ENCODE results near the gene SZT2.

Gene SZT2

DNA sequence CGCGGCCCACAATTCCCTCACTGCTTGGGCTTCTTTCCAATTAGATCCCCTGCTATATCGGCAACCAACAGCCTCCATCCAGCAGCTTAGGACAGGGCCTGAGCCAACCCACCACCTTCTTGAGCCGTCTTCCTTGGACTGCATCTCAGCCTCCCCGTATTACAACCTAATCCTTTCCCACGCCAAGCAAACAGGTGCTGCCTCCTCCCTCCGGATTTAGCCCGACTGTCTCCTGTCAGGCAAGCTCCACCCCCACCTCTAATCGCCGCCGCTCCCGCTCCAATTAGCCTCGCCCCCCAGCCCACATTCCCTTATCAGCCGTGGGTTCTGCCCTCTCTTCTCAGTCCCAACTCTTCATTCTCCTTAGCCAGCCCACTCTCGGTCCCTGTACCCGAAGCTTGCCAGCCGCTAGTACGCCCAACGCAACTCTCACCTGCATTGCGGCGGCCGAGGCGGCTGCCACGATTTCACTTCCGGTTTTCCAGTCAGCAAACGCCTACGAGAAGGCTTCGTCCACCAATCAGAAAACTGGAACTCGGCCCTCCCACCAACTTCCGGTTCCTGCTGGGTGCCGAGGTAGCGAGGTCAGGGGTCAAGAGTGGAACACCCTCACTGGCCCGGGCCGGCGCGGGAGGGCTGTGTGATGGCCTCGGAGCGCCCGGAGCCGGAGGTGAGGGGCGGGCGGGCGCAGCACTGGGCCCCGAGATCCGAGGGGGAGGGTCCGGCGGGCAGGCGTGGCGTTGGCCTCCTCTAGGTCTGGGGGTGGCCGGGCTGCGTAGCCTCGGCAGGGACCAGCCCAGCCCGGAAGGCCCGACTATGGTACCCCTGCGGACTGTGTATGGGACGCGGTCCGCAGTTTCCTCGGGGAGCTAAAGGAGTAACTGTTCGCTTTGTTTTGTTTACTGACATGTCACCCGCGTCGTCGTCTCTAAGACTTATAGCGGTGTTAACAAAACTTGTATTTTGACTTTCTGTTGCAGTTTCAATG lies at the start of gene SZT2, which contains the start of gene MED8:
Gene SZT2 (plus strand): TSS at position 574 of the 988 bp plus-strand sequence. CDS start 70 bp downstream, at position 644.
Gene MED8 (minus strand): TSS at position 475 of the 988 bp plus-strand sequence. CDS start 36 bp downstream, at position 439.
- H3K27me3 ChIP-seq (ENCODE audit: insufficient read depth, low read length, poor library complexity): no peaks in the 10 kb centered on the region
- ATAC-seq (ENCODE audit: insufficient read depth, low read depth) (peak; percentile 96), DNase-seq (peak; percentile 97)
- peak within 1 kb of the TSS; percentile 84 for H3K9ac ChIP-seq (ENCODE audit: low read depth, low read length)
- peak within 1 kb of the TSS; percentile 93 for H3K4me2 ChIP-seq (ENCODE audit: insufficient read depth, low read length)
- H3K4me3 ChIP-seq (ENCODE audit: low read depth in 1 of 2, low read length in 2 of 2): peak within 1 kb of the TSS; percentile 91 to 97
- peaks cover 14% of the 10 kb centered on the region; the same call in 1 of the 2 replicates for H4K20me1 ChIP-seq (ENCODE audit: insufficient read depth, low read length)
- peak within 1 kb of the TSS; percentile 99 for H2AFZ ChIP-seq (ENCODE audit: low read depth, low read length)
- H3K27ac ChIP-seq (ENCODE audit: low read length): peak within 1 kb of the TSS; percentile 92
- peaks cover 32% of the 10 kb centered on the region for H3K4me1 ChIP-seq (ENCODE audit: insufficient read depth, low read length)
- TF ChIP-seq, protein P1, sequence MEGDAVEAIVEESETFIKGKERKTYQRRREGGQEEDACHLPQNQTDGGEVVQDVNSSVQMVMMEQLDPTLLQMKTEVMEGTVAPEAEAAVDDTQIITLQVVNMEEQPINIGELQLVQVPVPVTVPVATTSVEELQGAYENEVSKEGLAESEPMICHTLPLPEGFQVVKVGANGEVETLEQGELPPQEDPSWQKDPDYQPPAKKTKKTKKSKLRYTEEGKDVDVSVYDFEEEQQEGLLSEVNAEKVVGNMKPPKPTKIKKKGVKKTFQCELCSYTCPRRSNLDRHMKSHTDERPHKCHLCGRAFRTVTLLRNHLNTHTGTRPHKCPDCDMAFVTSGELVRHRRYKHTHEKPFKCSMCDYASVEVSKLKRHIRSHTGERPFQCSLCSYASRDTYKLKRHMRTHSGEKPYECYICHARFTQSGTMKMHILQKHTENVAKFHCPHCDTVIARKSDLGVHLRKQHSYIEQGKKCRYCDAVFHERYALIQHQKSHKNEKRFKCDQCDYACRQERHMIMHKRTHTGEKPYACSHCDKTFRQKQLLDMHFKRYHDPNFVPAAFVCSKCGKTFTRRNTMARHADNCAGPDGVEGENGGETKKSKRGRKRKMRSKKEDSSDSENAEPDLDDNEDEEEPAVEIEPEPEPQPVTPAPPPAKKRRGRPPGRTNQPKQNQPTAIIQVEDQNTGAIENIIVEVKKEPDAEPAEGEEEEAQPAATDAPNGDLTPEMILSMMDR (IDR thresholded peaks at IDR 0.05; ENCODE audit: borderline replicate concordance, extremely low read depth, low read length, poor library complexity, severe bottlenecking): no peak
- no peak for TF ChIP-seq EZH2 (IDR thresholded peaks at IDR 0.05; ENCODE audit: borderline replicate concordance, low read depth, low read length, severe bottlenecking)
- peaks cover 60% of the 10 kb centered on the region for H3K79me2 ChIP-seq (ENCODE audit: insufficient read depth, low read length)
- H3K9me3 ChIP-seq (ENCODE audit: insufficient read depth, low read length, severe bottlenecking): no peaks in the 10 kb centered on the region
- peaks cover 40% of the 10 kb centered on the region for H3K36me3 ChIP-seq (ENCODE audit: insufficient read depth, low read length)

GRCh38 chr1:43340559-43340958 lies 49.1 kb upstream of the SZT2 start:
- peaks cover 6% of the 10 kb centered on the region for H3K27me3 ChIP-seq (ENCODE audit: insufficient read depth, low read length, poor library complexity)
- no peaks in the 10 kb centered on the region for H3K9me3 ChIP-seq (ENCODE audit: insufficient read depth, low read length, severe bottlenecking)
- H3K4me1 ChIP-seq (ENCODE audit: insufficient read depth, low read length): no peaks in the 10 kb centered on the region
- TF ChIP-seq EZH2 (IDR thresholded peaks at IDR 0.05; ENCODE audit: borderline replicate concordance, low read depth, low read length, severe bottlenecking): no peak
- TF ChIP-seq, protein P1 (IDR thresholded peaks at IDR 0.05; ENCODE audit: borderline replicate concordance, extremely low read depth, low read length, poor library complexity, severe bottlenecking): no peak
- no peak overlapping the region for H3K9ac ChIP-seq (ENCODE audit: low read depth, low read length)
- H3K4me3 ChIP-seq (ENCODE audit: low read depth in 1 of 2, low read length in 2 of 2): no peak overlapping the region
- DNase-seq: no peak
- H3K4me2 ChIP-seq (ENCODE audit: insufficient read depth, low read length): no peak overlapping the region
- ATAC-seq (ENCODE audit: insufficient read depth, low read depth): no peak
- H4K20me1 ChIP-seq (ENCODE audit: insufficient read depth, low read length): no peaks in the 10 kb centered on the region
- H3K79me2 ChIP-seq (ENCODE audit: insufficient read depth, low read length): no peaks in the 10 kb centered on the region
- no peaks in the 10 kb centered on the region for H3K36me3 ChIP-seq (ENCODE audit: insufficient read depth, low read length)
- H3K27ac ChIP-seq (ENCODE audit: low read length): no peak overlapping the region
- no peak overlapping the region for H2AFZ ChIP-seq (ENCODE audit: low read depth, low read length)

- ATAC-seq (ENCODE audit: insufficient read depth, low read depth): no peak
- no peak for DNase-seq
- no peaks in the 10 kb centered on the region for H3K27me3 ChIP-seq (ENCODE audit: insufficient read depth, low read length, poor library complexity)
- H3K27ac ChIP-seq (ENCODE audit: low read length): no peak overlapping the region
- no peak overlapping the region for H3K4me2 ChIP-seq (ENCODE audit: insufficient read depth, low read length)
- no peak overlapping the region for H3K9ac ChIP-seq (ENCODE audit: low read depth, low read length)
- H3K79me2 ChIP-seq (ENCODE audit: insufficient read depth, low read length): no peaks in the 10 kb centered on the region
- TF ChIP-seq EZH2 (IDR thresholded peaks at IDR 0.05; ENCODE audit: borderline replicate concordance, low read depth, low read length, severe bottlenecking): no peak
- TF ChIP-seq, protein P1 (IDR thresholded peaks at IDR 0.05; ENCODE audit: borderline replicate concordance, extremely low read depth, low read length, poor library complexity, severe bottlenecking): no peak
- H2AFZ ChIP-seq (ENCODE audit: low read depth, low read length): no peak overlapping the region
- H3K36me3 ChIP-seq (ENCODE audit: insufficient read depth, low read length): no peaks in the 10 kb centered on the region
- H3K9me3 ChIP-seq (ENCODE audit: insufficient read depth, low read length, severe bottlenecking): no peaks in the 10 kb centered on the region
- no peak overlapping the region for H3K4me3 ChIP-seq (ENCODE audit: low read depth in 1 of 2, low read length in 2 of 2)
- H3K4me1 ChIP-seq (ENCODE audit: insufficient read depth, low read length): no peaks in the 10 kb centered on the region
- H4K20me1 ChIP-seq (ENCODE audit: insufficient read depth, low read length): no peaks in the 10 kb centered on the region
Measured at GRCh38 chr1:43344267-43344850, 45.3 kb upstream of the SZT2 start.
